ENCODE measurements around the gene PRKAG1.

DNA sequence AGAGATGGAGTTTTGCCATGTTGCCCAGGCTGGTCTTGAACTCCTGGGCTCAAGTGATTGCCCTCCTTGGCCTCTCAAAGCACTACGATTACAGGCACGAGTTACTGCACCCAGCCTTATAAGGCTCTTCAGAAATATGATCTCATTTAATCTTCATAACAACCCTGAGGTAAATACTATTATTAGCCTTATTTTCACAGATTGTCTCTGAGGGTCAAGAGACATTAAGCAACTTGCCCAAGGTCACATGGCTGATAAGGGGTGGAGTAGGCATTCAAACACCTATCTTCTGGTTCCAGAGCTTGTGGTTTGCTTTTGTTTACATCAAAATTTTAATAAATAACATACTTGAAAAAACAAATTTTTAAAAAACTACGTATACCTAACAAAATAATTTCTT lies 5.1 kb downstream of the PRKAG1 start:
- TF ChIP-seq, protein P1, sequence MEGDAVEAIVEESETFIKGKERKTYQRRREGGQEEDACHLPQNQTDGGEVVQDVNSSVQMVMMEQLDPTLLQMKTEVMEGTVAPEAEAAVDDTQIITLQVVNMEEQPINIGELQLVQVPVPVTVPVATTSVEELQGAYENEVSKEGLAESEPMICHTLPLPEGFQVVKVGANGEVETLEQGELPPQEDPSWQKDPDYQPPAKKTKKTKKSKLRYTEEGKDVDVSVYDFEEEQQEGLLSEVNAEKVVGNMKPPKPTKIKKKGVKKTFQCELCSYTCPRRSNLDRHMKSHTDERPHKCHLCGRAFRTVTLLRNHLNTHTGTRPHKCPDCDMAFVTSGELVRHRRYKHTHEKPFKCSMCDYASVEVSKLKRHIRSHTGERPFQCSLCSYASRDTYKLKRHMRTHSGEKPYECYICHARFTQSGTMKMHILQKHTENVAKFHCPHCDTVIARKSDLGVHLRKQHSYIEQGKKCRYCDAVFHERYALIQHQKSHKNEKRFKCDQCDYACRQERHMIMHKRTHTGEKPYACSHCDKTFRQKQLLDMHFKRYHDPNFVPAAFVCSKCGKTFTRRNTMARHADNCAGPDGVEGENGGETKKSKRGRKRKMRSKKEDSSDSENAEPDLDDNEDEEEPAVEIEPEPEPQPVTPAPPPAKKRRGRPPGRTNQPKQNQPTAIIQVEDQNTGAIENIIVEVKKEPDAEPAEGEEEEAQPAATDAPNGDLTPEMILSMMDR (IDR thresholded peaks at IDR 0.05), result no peak
- no peak for TF ChIP-seq POLR2A (IDR thresholded peaks at IDR 0.05)
